MCF 10A (cell line): ENCODE data around the gene CHID1. TPM values are rescaled to one million over a fixed set of nuclear protein-coding genes. Genes with fewer than 3 reads are reported as not detected.

Experiments
- BruUV-seq: library from RNA; stranded (reverse); fragments of 400-500 nt; replicated peaks from 2 replicates; lab custom pipeline; 2021; lab: Mats Ljungman, UMichigan
- CTCF ChIA-PET: fragments of 300-600 bp; sonication (Branson Sonifier 250); formaldehyde crosslinking; extraction: SDS; loops from one replicate; lab custom pipeline; 2021; ENCODE audit warnings: antibody characterized with exemption, inconsistent platforms; lab: Yijun Ruan, JAX
- POLR2A ChIA-PET: fragments of 300-600, 350-650 bp; sonication (Branson Sonifier 250); formaldehyde crosslinking; extraction: SDS; loops from one replicate; lab custom pipeline; 2020; ENCODE audit warnings: antibody characterized with exemption, inconsistent platforms; lab: Yijun Ruan, JAX
- DNase-seq: peaks from one replicate; pipeline ENCODE4 v3.0.0-alpha.2; 2018; ENCODE audit not compliant: unreplicated experiment
- H3K27ac Mint-ChIP-seq: one replicate; pipeline ENCODE4 v1.8.0; 2022; ENCODE audit warnings: mild to moderate bottlenecking, low read depth, mixed read lengths; ENCODE audit not compliant: unreplicated experiment
- H3K27me3 Mint-ChIP-seq: one replicate; pipeline ENCODE4 v1.8.0; 2022; ENCODE audit warnings: mixed read lengths; ENCODE audit not compliant: insufficient read depth, unreplicated experiment
- H3K36me3 Mint-ChIP-seq: one replicate; pipeline ENCODE4 v1.8.0; 2022; ENCODE audit warnings: mild to moderate bottlenecking, moderate library complexity, mixed read lengths; ENCODE audit not compliant: insufficient read depth, unreplicated experiment
- H3K4me1 Mint-ChIP-seq: one replicate; pipeline ENCODE4 v1.8.0; 2022; ENCODE audit warnings: mixed read lengths; ENCODE audit not compliant: insufficient read depth, unreplicated experiment
- H3K4me3 Mint-ChIP-seq: one replicate; pipeline ENCODE4 v1.8.0; 2022; ENCODE audit warnings: mild to moderate bottlenecking, moderate library complexity, mixed read lengths; ENCODE audit not compliant: unreplicated experiment
- H3K9me3 Mint-ChIP-seq: one replicate; pipeline ENCODE4 v1.8.0; 2022; ENCODE audit warnings: mixed read lengths; ENCODE audit not compliant: unreplicated experiment
- CTCF ChIP-seq: fragments of 200-600 bp; IDR thresholded peaks from one replicate; pipeline ENCODE4 v1.8.0; 2022; ENCODE audit warnings: antibody characterized with exemption, mild to moderate bottlenecking; ENCODE audit not compliant: unreplicated experiment
- intact Hi-C: fragments of 100-400 bp; cut with micrococcal nuclease; formaldehyde crosslinking; loops from 2 replicates; pipeline ENCODE4 v1.14.1; 2022
- total RNA-seq: library from RNA; stranded (reverse); gene quantifications from 2 replicates; pipeline ENCODE4 v1.2.3, GENCODE V29; 2022

The CHID1 gene
- total RNA-seq, 1 experiment from 2014 or later, result 94.8 TPM

GRCh38 chr11:928786-929185, 18.2 kb upstream of the CHID1 start:
- no peak for DNase-seq
- peaks cover 22% of the 10 kb centered on the region for H3K36me3 Mint-ChIP-seq
- intact Hi-C loops, result no loop called here
- no peak overlapping the region for H3K27ac Mint-ChIP-seq
- H3K27me3 Mint-ChIP-seq, result no peaks in the 10 kb centered on the region
- peaks cover 15% of the 10 kb centered on the region for H3K4me1 Mint-ChIP-seq
- no peak overlapping the region for H3K4me3 Mint-ChIP-seq
- no peak for TF ChIP-seq CTCF
- ChIA-PET POLR2A (interaction anchor here (0.8 to 1.4 kb wide), 2 partner anchors 23 to 109 kb away, joined by 3 read pairs; no protein-coding TSS in a partner anchor), CTCF (interaction anchor here (0.5 kb wide), 1 partner anchor 65 kb away, joined by 3 read pairs; no protein-coding TSS in a partner anchor)
- no peaks in the 10 kb centered on the region for H3K9me3 Mint-ChIP-seq
- no TSS peak for BruUV-seq

GRCh38 chr11:927871-928270, 17.3 kb upstream of the CHID1 start:
- ChIA-PET POLR2A (no interaction called here), CTCF (interaction anchor here (0.6 kb wide), 1 partner anchor 40 kb away, joined by 3 read pairs; no protein-coding TSS in a partner anchor)
- no peaks in the 10 kb centered on the region for H3K9me3 Mint-ChIP-seq
- intact Hi-C loops, result no loop called here
- H3K4me1 Mint-ChIP-seq, result peaks cover 15% of the 10 kb centered on the region
- H3K27ac Mint-ChIP-seq, result no peak overlapping the region
- no peak for TF ChIP-seq CTCF
- no peaks in the 10 kb centered on the region for H3K27me3 Mint-ChIP-seq
- BruUV-seq, result TSS peak; percentile 23
- no peak overlapping the region for H3K4me3 Mint-ChIP-seq
- no peak for DNase-seq
- H3K36me3 Mint-ChIP-seq, result peaks cover 19% of the 10 kb centered on the region

DNA sequence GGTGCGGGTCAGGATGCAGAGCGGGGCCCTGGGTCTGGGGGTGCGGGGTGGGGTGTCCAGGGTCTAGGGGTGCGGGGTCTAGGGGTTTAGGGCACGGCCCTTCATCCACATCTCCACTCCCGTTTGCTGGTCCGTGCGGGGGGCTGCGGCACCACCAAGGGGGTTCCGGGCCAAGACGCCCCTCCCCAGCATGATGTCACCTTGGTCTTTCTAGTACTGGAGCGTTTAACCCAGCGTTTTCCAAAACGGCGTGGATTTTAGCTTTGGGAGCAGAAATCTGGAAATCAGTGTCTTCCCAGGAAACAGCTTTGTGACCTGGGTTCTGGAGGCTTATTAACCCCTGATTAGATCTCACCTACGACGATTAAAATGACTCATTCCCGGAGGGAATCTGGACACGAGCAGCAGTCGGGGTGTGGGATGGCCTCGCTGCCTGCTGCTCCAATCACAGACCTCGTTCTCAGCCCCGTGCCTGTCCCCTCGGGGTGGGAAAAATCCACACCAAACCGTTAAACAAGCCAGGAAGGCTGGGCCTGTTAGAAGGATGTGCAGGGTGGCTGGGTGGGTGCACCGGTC, 15.8 kb upstream of the CHID1 start:
- Mint-ChIP-seq H3K9me3 (no peaks in the 10 kb centered on the region), H3K27ac (peak overlapping the region; percentile 76), H3K27me3 (no peaks in the 10 kb centered on the region), H3K4me1 (peaks cover 14% of the 10 kb centered on the region), H3K4me3 (peak overlapping the region; percentile 83), H3K36me3 (peaks cover 13% of the 10 kb centered on the region)
- CTCF ChIA-PET, result interaction anchor here (2.1 kb wide), 1 partner anchor 125 kb away, joined by 8 read pairs; no protein-coding TSS in a partner anchor
- peak; percentile 52 for DNase-seq
- POLR2A ChIA-PET, result interaction anchor here (1.0 to 2.3 kb wide), 3 partner anchors 10 to 82 kb away, joined by 4 to 11 read pairs (median 6); partner anchors contain the start of gene CHID1
- BruUV-seq, result TSS peak; percentile 21
- intact Hi-C loops, result loop anchor here (1.0 kb wide), 1 partner anchor 125 kb away; no protein-coding TSS in a partner anchor
- no peak for TF ChIP-seq CTCF

- H3K27ac Mint-ChIP-seq, result peak within 1 kb of the TSS; percentile 76
- peak within 1 kb of the TSS; percentile 83 for H3K4me3 Mint-ChIP-seq
- TF ChIP-seq CTCF, result peak; percentile 75
- H3K4me1 Mint-ChIP-seq, result peaks cover 9% of the 10 kb centered on the region
- H3K9me3 Mint-ChIP-seq, result no peaks in the 10 kb centered on the region
- H3K27me3 Mint-ChIP-seq, result no peaks in the 10 kb centered on the region
- peaks cover 9% of the 10 kb centered on the region for H3K36me3 Mint-ChIP-seq
- no TSS peak for BruUV-seq
- CTCF ChIA-PET, result interaction anchor here (0.6 to 2.1 kb wide), 6 partner anchors 12 to 780 kb away, joined by 3 to 8 read pairs (median 4); no protein-coding TSS in a partner anchor
- POLR2A ChIA-PET, result interaction anchor here (0.5 to 2.3 kb wide), 6 partner anchors 10 to 372 kb away, joined by 3 to 11 read pairs (median 4); partner anchors contain the start of gene CHID1
- DNase-seq, result peak; percentile 80
- intact Hi-C loops, result loop anchor here (1.0 kb wide), 1 partner anchor 126 kb away; no protein-coding TSS in a partner anchor
Measured at GRCh38 chr11:925496-926301, 15.1 kb upstream of the CHID1 start, which contains the start of gene AP2A2. Gene AP2A2, plus strand, starts transcription at chr11:925870. Its CDS starts 152 bp downstream, at chr11:926022.
